ENCODE data around the gene P3H4.

GRCh38 chr17:41835800-41836549, 24.2 kb upstream of the P3H4 start, which contains the start of gene NT5C3B:
- TF ChIP-seq TAF1 (IDR thresholded peaks at IDR 0.05; ENCODE audit: low read depth) (peak; percentile 58), RAD21 (conservative IDR thresholded peaks at IDR 0.05) (no peak)
